ENCODE results near the gene BSN. TPM values are rescaled to one million over a fixed set of nuclear protein-coding genes. Genes with fewer than 3 reads are reported as not detected.

BSN gene
- total and polyA plus RNA-seq, 11 donors: 0.12 to 1.6 (median 0.75) TPM

DNA sequence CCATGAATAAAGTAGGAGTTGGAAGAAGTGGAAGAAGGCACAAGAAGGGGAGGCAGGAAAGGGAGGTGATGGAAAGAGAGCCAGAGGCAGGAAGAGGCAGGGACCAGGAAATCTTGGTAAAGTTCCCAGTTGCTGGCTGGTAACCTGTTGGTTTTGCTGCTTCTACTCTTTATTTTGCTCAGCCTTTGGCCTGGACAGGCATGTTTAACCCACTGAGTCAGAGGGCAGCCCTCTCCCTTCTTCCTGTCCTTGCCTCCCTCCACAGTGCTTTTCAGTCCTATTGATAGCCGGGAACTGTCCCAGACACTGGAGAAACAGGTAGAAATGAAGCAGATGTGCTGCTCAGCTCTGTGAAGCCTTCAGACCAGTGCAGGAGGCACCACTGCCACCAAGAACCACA lies 76.5 kb downstream of the BSN start:
- no peaks in the 10 kb centered on the region for H3K36me3 ChIP-seq
- no peak for ATAC-seq
- H3K27me3 ChIP-seq: no peaks in the 10 kb centered on the region
- intact Hi-C loops (cut with DNase I): no loop called here
- no peaks in the 10 kb centered on the region for H3K4me1 ChIP-seq
- DNase-seq: no peak
- H3K4me3 ChIP-seq: no peak overlapping the region
- no peak overlapping the region for H3K27ac ChIP-seq
- peaks cover 0 to 9% (median 0%) of the 10 kb centered on the region in 12 donors for H3K9me3 ChIP-seq
- no peak for TF ChIP-seq POLR2A (IDR thresholded peaks at IDR 0.05)
- TF ChIP-seq, protein P1, sequence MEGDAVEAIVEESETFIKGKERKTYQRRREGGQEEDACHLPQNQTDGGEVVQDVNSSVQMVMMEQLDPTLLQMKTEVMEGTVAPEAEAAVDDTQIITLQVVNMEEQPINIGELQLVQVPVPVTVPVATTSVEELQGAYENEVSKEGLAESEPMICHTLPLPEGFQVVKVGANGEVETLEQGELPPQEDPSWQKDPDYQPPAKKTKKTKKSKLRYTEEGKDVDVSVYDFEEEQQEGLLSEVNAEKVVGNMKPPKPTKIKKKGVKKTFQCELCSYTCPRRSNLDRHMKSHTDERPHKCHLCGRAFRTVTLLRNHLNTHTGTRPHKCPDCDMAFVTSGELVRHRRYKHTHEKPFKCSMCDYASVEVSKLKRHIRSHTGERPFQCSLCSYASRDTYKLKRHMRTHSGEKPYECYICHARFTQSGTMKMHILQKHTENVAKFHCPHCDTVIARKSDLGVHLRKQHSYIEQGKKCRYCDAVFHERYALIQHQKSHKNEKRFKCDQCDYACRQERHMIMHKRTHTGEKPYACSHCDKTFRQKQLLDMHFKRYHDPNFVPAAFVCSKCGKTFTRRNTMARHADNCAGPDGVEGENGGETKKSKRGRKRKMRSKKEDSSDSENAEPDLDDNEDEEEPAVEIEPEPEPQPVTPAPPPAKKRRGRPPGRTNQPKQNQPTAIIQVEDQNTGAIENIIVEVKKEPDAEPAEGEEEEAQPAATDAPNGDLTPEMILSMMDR (IDR thresholded peaks at IDR 0.05): no peak
- 82 to 94% (median 88%) methylated on average over 1 of the region's 1 CpG for WGBS, 4 donors

DNA sequence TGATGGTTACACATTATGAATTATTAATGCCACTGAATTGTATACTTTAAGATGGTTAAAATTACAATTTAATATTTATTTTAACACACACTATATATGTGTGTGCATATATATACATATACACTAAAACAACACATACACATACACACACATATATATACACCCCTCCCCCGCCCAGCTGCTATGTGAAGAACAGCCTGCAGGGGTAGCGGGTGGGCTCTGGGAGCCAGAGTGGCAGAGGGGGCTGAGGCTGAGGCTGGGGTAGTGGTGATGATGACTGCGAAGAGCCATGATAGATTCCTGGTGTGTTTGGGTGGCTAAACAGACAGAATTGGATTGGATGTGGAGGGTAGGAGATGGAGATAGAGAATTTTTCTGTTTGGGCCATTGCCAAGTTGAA lies 80.5 kb downstream of the BSN start:
- H3K9me3 ChIP-seq: peaks cover 0 to 9% (median 0%) of the 10 kb centered on the region in 12 donors
- H3K4me3 ChIP-seq: no peak overlapping the region
- H3K27ac ChIP-seq: no peak overlapping the region
- ATAC-seq (no peak), DNase-seq (no peak)
- H3K4me1 ChIP-seq: peaks cover 0 to 12% (median 0%) of the 10 kb centered on the region in 12 donors
- intact Hi-C loops (cut with DNase I): no loop called here
- 76 to 78% (median 78%) methylated on average over 3 of the region's 3 CpGs for WGBS, 4 donors
- H3K27me3 ChIP-seq: no peaks in the 10 kb centered on the region
- TF ChIP-seq, protein P1 (IDR thresholded peaks at IDR 0.05): no peak
- no peak for TF ChIP-seq POLR2A (IDR thresholded peaks at IDR 0.05)
- no peaks in the 10 kb centered on the region for H3K36me3 ChIP-seq

GRCh38 chr3:49636883-49637609 lies 82.8 kb downstream of the BSN start:
- peak in 1 of 4 donors; percentile 66 for ATAC-seq
- intact Hi-C loops (cut with DNase I): no loop called here
- H3K4me1 ChIP-seq: peaks cover 0 to 12% (median 0%) of the 10 kb centered on the region in 12 donors

GRCh38 chr3:49638445-49638844 lies 84.2 kb downstream of the BSN start:
- Histone ChIP-seq H3K27ac (no peak overlapping the region), H3K4me1 (peaks cover 0 to 12% (median 0%) of the 10 kb centered on the region in 12 donors), H3K27me3 (no peaks in the 10 kb centered on the region), H3K4me3 (no peak overlapping the region), H3K36me3 (no peaks in the 10 kb centered on the region), H3K9me3 (no peaks in the 10 kb centered on the region)
- WGBS, 4 donors: 46 to 71% (median 58%) methylated on average over 6 to 8 of the region's 8 CpGs
- ATAC-seq (peak in 2 of 4 donors; percentile 37 to 41), DNase-seq (peak in 1 of 5 donors; percentile 22)
- TF ChIP-seq, protein P1 (IDR thresholded peaks at IDR 0.05): no peak
- intact Hi-C loops (cut with DNase I): no loop called here

More at GRCh38 chr3:49636883-49637609, 82.8 kb downstream of the BSN start:
- Histone ChIP-seq H3K36me3 (no peaks in the 10 kb centered on the region), H3K27me3 (no peaks in the 10 kb centered on the region), H3K27ac (no peak overlapping the region), H3K9me3 (peaks cover 0 to 2% (median 0%) of the 10 kb centered on the region in 12 donors), H3K4me3 (no peak overlapping the region)
- WGBS, 4 donors: 44 to 68% (median 48%) methylated on average over 6 to 7 of the region's 7 CpGs
- peak in 1 of 5 donors; percentile 42 for DNase-seq
- no peak for TF ChIP-seq POLR2A (IDR thresholded peaks at IDR 0.05)
- TF ChIP-seq, protein P1 (IDR thresholded peaks at IDR 0.05): no peak

All from heart left ventricle (tissue), 16 donors.